ENCODE data around the gene HOXA7.

Gene HOXA7

GRCh38 chr7:27170426-27171324, 14.2 kb upstream of the HOXA7 start:
- DNase-seq = no peak

- no peak for DNase-seq
Measured at GRCh38 chr7:27169658-27170425, 13.4 kb upstream of the HOXA7 start.

- DNase-seq = no peak
Measured at GRCh38 chr7:27168265-27168947, 11.9 kb upstream of the HOXA7 start.

- no peak for DNase-seq
Measured at GRCh38 chr7:27167916-27168264, 11.4 kb upstream of the HOXA7 start.

GRCh38 chr7:27166531-27167505, 10.3 kb upstream of the HOXA7 start:
- DNase-seq = no peak

GRCh38 chr7:27165996-27166530, 9.6 kb upstream of the HOXA7 start:
- DNase-seq = no peak

GRCh38 chr7:27165089-27165995, 8.9 kb upstream of the HOXA7 start, which contains the start of gene HOXA9:
Gene HOXA9, minus strand, starts transcription at chr7:27165537. Its CDS starts 80 bp downstream, at chr7:27165457.
- DNase-seq = no peak

GRCh38 chr7:27164367-27165088, 8.1 kb upstream of the HOXA7 start:
- DNase-seq = no peak

- no peak for DNase-seq
Measured at GRCh38 chr7:27164045-27164366, 7.5 kb upstream of the HOXA7 start.

- DNase-seq = no peak
Measured at GRCh38 chr7:27163288-27164044, 7.0 kb upstream of the HOXA7 start.

- no peak for DNase-seq
Measured at GRCh38 chr7:27162561-27163287, 6.2 kb upstream of the HOXA7 start.

- DNase-seq = peak; percentile 9
Measured at GRCh38 chr7:27161721-27162560, 5.5 kb upstream of the HOXA7 start.

- DNase-seq = no peak
Measured at GRCh38 chr7:27161214-27161720, 4.8 kb upstream of the HOXA7 start.

GRCh38 chr7:27160546-27161213, 4.2 kb upstream of the HOXA7 start:
- DNase-seq = peak; percentile 85

- DNase-seq = peak; percentile 27
Measured at GRCh38 chr7:27160145-27160545, 3.7 kb upstream of the HOXA7 start.

GRCh38 chr7:27159266-27160144, 3.0 kb upstream of the HOXA7 start:
- no peak for DNase-seq
